ENCODE data around the gene PROSER3. TPM values are rescaled to one million over a fixed set of nuclear protein-coding genes. Genes with fewer than 3 reads are reported as not detected.

Gene PROSER3
- total RNA-seq: 13.5 TPM

GRCh38 chr19:35757749-35758608, at the start of gene PROSER3:
PROSER3 (plus strand) TSS chr19:35758176; CDS start chr19:35758216, 40 bp downstream.
- DNase-seq (ENCODE audit: low read depth in 2 of 3, low spot score in 2 of 3): peak; percentile 85 to 99 (median 98)

DNA sequence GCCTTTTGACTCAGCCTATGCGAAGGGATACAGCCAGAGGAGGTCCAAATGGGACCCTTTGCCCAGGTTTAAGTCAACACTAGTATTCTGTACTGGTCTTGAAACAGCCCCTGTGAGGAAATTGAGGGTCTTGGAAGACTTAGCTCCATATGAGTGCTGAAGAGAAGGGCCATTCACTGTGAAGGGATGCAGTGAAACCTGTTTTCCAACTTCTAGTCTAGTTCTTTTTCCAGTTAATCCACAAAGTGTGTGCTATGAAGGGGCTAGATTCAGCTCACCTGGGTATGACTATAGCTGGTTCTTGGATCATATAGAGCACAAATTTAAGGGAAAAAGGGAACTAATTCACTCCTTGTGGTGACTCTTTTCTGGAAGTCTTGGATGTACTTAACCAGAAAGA, 49.6 kb upstream of the PROSER3 start:
- DNase-seq (ENCODE audit: low read depth in 2 of 3, low spot score in 2 of 3): no peak

DNA sequence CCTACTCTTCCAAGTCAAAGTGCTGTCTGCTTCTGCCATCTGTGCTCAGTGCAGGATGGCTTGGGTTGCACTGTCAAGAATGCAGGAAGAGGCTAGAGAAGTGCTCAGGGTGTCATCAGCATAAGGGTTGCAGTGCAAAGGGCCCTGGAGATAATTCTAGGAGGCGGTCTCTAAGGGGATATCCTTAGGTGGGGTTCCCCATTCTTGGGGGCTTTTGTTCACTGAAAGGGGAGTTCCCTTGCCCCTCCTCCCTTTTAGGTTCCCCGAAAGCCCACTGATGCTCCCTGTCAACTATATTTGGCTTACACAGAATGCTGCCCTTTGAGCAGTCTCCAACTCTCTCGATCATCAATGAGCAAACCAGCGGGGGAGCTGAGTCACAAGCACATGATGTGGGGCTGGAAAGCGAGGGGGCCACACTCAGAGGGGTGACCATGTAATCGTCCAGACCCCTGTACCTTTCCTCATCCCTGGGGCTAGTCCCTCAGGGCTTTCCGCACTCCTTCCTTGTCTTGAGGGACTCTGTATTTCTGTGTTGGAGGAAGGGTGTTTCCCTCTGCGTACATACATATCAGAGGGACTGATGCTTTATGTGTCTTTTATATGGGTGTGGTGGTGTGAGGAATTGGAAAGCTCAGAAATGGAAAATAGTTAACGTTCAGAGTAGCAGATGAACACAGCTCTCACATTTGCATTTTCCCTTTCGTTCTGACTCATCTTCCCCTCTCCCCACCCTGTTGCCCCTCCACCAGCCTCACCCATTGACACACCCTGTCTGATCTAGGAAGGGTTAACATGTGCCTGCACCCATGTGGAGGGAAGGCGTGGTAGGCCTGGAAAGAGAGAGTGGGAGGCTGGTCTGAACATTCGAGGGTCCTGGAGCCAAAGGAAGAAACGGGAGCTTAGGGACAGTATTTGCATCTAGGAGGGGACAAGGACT, 46.9 kb upstream of the PROSER3 start:
- no peak for DNase-seq (ENCODE audit: low read depth in 2 of 3, low spot score in 2 of 3)

DNA sequence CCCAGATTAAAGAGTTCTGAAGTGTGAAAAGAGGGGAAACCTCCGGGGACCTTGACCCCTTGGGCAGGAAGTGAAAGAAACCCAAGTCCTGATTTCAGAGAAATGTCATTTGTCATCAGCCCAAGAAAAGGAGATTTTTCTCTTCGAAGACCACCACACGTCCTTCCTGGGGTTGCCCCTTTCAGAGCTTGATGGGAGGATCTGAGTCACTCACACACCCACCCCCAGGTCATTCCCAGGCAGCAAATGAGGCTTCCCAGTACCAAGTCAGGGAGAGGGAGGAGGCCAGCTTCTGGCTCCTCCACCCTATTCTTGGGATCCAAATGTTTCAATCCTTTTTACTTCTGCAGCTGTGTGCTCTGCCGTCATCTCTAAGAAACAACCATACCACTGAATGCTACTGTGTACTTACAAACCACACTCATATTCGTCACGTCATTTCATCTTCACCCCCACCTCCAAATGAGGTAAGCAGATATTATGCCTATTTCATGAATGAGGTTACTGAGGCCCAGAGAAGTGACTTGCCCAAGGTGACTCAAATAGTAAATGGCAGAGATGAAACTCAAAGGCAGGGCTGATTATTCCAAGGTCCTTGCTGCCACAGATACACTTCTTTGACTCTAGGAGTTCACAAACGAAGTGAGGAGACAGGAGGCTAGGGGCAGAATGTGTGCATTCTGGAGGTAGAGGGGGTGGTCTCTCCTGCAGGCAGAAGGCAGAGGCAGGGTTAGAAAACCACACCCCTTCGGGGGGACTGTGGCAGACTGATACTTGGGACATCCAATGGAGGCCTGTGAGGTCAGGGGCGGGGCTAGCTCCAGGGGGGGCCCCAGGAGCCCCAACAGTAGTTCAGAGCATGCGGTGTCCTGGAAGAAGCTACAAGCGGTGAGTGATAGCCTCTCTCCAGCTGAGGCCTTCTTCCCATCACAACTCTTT, 45.1 kb upstream of the PROSER3 start:
- DNase-seq (ENCODE audit: low read depth in 2 of 3, low spot score in 2 of 3): no peak

GRCh38 chr19:35713506-35713850, 44.5 kb upstream of the PROSER3 start:
- no peak for DNase-seq (ENCODE audit: low read depth in 2 of 3, low spot score in 2 of 3)

DNA sequence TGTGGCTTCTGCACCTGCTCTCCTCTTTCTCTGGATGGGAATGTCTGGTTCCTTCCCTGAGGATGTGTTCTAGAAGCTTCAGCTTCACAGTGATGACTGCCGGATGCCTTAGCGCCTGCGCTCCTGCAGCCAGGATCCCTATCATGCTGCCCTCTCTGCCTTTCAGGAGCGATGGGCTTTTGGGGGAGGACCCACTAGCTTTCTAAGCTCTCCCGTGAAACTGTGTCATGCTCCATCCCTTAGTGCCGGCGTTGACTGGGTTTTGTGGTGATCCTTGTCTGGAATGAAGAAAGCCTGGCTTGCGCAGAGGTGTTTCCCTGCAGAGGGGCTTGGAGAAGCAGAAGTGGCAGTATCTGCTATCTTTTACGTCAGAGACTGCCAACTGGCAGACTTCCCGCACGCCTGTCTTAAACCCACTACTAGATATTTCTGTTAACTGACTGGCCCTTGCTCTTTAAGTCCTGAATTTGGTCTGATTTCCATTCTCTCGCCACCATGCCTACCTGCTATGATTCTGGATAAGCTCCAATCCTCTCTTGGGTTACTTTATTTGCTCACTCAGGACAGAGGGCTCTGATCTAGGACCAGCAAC, 44.0 kb upstream of the PROSER3 start:
- DNase-seq (ENCODE audit: low read depth in 2 of 3, low spot score in 2 of 3): no peak

GRCh38 chr19:35714601-35715354, 43.2 kb upstream of the PROSER3 start:
- DNase-seq (ENCODE audit: low read depth in 2 of 3, low spot score in 2 of 3): no peak

- DNase-seq (ENCODE audit: low read depth in 2 of 3, low spot score in 2 of 3): no peak
These were observed 42.6 kb upstream of the PROSER3 start for GRCh38 chr19:35715355-35715809.

- no peak for DNase-seq (ENCODE audit: low read depth in 2 of 3, low spot score in 2 of 3)
These were observed 41.8 kb upstream of the PROSER3 start for GRCh38 chr19:35715981-35716800.

- DNase-seq (ENCODE audit: low read depth in 2 of 3, low spot score in 2 of 3): peak; percentile 51 to 97 (median 96)
These were observed 40.9 kb upstream of the PROSER3 start for GRCh38 chr19:35716801-35717664.

DNA sequence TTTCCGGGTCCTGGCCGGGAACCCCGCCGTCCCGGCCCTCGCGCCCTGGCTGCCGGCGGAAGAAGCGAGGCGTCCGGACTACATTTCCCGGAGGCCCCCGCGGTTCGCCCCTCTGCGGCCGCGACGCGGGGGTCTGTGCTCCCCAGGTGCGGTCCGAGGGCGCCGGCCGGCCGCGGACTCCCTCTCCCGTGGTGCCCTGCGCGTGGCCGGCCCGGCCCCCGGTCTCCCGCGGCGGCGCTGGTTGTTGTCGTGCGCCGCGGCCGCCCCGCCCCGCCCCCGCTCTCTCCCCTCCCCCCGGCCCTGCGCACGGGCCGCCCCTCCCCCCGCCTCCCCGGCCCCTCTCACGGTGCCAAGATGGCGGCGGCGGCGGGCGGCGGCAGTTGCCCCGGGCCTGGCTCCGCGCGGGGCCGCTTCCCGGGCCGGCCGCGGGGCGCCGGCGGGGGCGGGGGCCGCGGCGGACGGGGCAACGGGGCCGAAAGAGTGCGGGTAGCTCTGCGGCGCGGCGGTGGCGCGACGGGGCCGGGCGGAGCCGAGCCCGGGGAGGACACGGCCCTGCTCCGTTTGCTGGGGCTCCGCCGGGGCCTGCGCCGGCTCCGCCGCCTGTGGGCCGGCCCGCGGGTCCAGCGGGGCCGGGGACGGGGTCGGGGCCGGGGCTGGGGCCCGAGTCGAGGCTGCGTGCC, 40.2 kb upstream of the PROSER3 start, which contains the start of gene KMT2B:
KMT2B (plus strand) TSS at position 339 of the 680 bp plus-strand sequence; CDS start at position 355, 16 bp downstream.
- peak in 1 of 3 donors; percentile 84 for DNase-seq (ENCODE audit: low read depth in 2 of 3, low spot score in 2 of 3)

GRCh38 chr19:35718345-35719041, 39.5 kb upstream of the PROSER3 start:
- peak in 1 of 3 donors; percentile 46 for DNase-seq (ENCODE audit: low read depth in 2 of 3, low spot score in 2 of 3)

GRCh38 chr19:35719402-35720162, 38.4 kb upstream of the PROSER3 start:
- no peak for DNase-seq (ENCODE audit: low read depth in 2 of 3, low spot score in 2 of 3)

GRCh38 chr19:35720163-35720524, 37.8 kb upstream of the PROSER3 start:
- DNase-seq (ENCODE audit: low read depth in 2 of 3, low spot score in 2 of 3): no peak

DNA sequence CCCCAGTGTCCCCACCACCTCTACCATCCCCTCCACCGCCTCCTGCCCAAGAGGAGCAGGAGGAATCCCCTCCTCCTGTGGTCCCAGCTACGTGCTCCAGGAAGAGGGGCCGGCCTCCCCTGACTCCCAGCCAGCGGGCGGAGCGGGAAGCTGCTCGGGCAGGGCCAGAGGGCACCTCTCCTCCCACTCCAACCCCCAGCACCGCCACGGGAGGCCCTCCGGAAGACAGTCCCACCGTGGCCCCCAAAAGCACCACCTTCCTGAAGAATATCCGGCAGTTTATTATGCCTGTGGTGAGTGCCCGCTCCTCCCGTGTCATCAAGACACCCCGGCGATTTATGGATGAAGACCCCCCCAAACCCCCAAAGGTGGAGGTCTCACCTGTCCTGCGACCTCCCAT, 37.3 kb upstream of the PROSER3 start:
- no peak for DNase-seq (ENCODE audit: low read depth in 2 of 3, low spot score in 2 of 3)

Data from hematopoietic multipotent progenitor cell (in vitro differentiated cells).